ENCODE measurements around the gene RGS6.

The RGS6 gene

DNA sequence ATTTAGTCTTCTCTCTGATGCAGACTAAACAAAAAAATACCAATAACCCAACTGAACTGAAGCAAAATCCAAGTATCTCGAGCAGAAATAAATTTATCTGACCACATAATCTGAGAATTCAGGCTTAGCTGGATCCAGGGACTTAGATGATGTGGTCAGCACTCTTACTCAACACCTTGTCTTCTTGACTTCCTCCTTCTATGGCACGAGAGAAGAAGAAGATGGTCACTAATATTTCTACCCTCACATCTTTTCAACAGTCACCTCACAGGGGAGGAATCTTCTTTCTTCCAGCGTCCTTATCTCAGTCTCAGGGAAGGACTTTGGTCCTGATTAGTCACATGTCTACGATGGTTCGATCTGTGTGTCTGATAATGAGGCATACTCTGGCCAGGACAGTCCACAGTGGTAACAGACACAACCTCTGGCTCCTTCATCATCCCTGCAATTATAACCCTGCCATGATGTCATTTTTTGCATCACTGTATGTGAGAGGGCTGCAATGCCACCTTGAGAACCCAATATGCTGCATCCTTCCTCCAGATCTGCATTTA is 15.8 kb downstream of the RGS6 start:
- DNase-seq, result no peak

DNA sequence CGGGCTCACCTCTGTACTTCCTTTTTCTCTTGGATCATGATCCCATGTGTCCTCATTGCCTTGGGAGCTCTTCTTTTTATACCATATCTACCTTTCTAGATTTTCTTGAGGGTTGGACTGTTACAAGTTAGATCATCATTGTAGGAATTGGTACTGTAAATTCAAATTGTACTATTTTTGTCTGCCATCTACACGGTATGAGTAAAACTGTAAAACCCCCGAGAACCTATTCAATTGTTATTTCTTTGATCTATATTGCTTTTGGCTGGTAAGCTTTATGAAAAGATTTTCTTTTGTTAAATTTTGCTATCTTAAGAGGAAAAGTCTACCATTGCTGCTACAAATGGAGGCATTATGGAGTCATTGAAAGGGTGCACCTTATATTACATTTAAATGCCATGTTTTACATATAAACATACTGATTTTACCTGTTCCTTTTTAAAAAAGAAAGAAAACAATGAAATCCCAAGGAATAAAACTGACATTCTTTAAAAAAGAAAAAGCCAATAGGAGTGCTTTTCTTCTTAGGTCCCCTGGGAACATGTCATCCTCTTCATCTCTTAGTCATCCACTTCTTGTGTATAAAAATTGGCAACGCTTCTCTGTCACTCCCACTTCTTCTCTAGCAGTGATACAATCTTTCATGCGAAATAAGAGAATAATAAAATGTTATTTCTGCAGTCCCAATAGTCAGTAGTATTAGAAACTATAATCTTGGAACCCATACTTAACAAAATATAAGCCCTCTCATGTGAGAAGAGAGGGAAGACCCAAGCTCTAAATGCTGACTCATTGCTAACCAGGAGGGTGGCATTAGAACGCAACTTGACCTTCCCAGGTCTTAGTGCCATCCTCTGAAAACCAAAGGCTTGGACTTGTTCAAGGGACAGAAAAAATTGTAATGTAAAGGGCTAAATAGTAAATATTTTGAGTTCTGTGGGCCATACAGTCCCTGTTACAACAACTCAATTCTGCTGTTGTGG is 20.4 kb downstream of the RGS6 start:
- DNase-seq, result no peak

DNA sequence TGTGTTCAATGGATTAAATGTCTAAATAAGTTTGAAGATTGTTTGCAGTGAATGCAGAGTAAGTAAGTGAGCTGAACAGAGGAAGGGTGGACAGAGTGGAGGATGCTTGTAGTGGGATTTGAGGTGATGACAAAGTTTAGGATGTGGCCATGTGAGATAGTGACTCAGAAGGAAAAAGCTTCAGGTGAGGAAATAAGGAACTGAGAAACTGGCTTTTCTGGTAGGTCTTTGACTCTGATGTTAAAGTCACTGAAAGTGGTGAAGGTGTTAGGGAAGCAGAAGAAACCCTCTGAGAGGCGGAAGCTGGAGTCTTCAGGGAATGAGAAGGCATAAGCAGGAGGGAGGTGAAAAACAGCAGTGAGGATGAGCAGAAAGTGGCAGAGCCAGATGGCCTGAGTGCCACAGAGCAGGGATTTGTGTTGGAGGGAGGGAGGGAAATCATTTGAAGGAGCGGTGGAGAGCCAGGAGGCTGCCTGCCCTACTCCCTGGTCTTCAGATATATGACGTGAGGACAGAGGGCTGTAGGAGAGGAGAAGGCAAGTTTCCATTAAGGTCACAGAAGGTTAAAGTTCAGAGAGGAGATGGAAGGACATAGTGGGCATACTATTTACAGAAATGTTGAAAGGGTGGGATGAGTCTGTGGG is 24.8 kb downstream of the RGS6 start:
- DNase-seq, result no peak

- peak in 1 of 3 donors; percentile 6 for DNase-seq
Observed at GRCh38 chr14:71959055-71959454, 26.8 kb downstream of the RGS6 start.

GRCh38 chr14:71960494-71961353 is 28.5 kb downstream of the RGS6 start:
- DNase-seq, result peak in 1 of 3 donors; percentile 12

DNA sequence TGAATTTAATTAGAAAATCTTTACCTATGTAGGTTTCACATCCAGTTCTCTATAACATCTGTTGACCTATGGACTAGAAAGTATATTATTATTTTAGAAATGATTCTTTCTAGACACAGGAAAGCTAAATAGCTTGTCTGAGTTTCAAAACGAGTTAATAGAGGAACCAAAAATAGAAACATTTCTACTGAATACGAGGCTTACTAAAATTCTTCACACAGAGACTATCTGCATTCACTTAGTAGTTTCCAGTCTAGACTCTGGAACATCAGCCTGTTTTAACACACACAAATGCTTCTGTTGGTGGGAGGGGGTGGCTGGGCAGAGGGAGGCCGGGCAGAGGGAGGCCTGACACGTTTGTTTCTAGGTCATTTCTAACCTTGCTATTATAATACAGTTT is 29.7 kb downstream of the RGS6 start:
- peak in 1 of 3 donors; percentile 16 for DNase-seq

- no peak for DNase-seq
Observed at GRCh38 chr14:71964716-71965115, 32.5 kb downstream of the RGS6 start.

DNA sequence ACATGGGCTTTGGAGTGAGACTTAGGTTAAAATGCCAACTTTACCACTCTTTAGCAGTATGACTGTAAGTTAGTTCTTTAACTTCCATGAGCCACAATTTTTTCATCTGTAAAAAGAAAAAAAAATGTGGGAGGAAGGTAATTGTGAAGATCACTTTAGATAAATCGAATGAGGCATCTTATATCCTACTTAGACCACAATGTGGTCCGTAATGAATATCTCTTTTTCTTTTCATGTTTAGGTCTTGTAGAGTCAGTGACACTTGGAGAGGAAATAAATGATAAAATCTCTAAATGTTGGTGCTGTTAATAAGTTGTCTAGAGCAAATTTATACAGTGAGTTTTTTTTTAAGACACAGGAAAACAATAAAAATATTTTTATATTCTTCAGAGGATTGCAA is 34.3 kb downstream of the RGS6 start:
- peak in 1 of 3 donors; percentile 15 for DNase-seq

GRCh38 chr14:71967704-71968103 is 35.5 kb downstream of the RGS6 start:
- DNase-seq, result peak in 2 of 3 donors; percentile 29 to 58

DNA sequence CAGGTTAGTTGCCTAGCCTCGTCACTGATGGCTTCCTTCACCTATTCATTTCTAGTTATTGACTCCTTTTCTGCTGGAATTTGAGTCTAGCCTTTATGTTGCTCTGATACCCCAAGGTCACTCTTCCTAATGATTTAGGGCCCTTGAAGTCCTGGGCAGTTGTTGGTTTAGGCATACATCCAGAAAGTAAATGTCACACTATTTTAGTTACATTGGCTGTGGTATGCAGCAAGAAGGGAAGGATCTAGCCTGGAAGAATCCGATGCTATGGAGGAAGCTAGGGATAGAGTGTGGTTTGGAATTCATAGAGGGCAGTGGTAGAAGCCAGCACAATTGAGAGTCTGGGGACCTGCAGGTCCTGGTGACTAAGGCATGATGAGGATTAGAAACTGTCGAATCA is 38.0 kb downstream of the RGS6 start:
- DNase-seq, result no peak

- no peak for DNase-seq
Observed at GRCh38 chr14:71985538-71986189, 53.4 kb downstream of the RGS6 start.

DNA sequence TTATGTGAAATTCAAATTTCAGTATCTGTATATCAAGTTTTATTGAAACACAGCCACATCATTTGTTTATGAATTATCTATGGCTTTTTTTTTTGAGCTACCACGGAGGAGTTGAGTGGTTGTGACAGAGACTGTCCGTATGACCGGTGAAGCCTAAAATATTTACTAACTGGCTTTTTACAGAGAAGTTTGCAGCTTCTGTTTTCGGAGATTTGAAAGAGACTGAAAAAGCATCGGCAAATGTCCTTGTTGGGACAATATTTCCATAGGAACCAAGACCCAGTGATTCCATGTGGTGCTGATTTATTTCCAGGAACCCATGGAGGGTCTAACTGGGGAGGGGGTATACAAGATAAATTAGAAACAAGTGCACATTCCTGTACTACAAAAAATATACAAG is 56.2 kb downstream of the RGS6 start:
- DNase-seq, result no peak

GRCh38 chr14:71988939-71989338 is 56.7 kb downstream of the RGS6 start:
- DNase-seq, result no peak

DNA sequence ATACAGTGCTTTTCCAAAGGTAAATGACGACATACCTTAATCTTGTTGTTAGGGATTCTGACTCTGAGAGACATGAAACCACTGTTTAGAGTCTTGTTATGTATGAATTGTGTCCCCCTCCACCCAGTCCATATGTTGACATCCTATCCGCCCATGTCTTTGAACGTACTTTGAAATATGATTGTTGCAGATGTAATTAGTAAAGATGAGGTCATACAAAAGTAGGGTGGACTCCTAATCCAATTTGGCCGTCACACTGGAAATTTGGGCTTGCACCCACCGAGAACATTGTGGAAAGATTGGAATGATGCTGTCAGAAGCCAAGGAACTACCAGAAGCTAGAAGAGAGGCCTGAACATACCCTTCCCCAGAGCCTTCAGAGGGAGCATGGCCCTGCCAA is 62.2 kb downstream of the RGS6 start:
- DNase-seq, result no peak

GRCh38 chr14:71995741-71996140 is 63.5 kb downstream of the RGS6 start:
- no peak for DNase-seq

DNA sequence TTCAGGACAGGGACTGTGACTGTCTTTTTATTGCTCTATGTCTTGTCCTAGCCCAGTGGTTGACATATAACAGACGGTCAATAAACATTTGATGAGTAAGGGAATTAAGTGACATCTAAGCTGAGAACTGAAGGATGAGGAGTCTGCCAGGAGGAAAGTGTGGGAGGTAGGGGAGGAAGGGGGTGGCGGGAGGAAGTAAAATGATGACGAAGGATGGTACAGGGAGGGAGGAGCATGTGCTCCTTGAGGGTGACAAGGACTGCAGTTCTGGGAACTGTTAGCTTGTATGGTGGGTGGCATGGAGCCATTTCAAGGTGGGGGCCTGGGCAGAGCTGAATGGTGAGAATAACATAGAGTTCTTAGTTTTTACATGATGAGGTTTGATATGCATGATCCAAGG is 64.4 kb downstream of the RGS6 start:
- peak; percentile 9 to 28 (median 14) for DNase-seq

GRCh38 chr14:72000907-72001306 is 68.7 kb downstream of the RGS6 start:
- DNase-seq, result no peak

- no peak for DNase-seq
Observed at GRCh38 chr14:72002731-72003130, 70.5 kb downstream of the RGS6 start.

DNA sequence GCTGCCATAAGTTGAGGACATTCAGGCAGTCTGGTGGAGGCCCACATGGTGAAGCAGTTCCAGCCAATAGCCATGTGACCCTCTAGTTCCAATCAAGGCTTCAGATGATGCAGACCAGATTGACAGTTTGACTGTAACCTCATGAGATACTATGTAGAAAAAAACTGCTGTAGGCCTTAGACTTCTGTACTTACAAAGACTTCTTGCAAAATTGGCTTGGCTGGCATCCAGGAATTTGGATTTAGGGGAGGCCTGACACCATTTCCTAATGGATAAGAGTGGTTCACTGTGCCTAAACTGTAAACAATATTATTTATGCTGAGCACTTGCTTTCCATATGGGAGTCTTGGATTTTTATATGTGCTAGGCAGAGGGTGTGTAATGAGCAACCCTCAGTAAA is 76.4 kb downstream of the RGS6 start:
- no peak for DNase-seq

GRCh38 chr14:72010474-72010873 is 78.2 kb downstream of the RGS6 start:
- no peak for DNase-seq

GRCh38 chr14:72013721-72014345 is 81.6 kb downstream of the RGS6 start:
- no peak for DNase-seq

GRCh38 chr14:72014486-72014885 is 82.3 kb downstream of the RGS6 start:
- DNase-seq, result no peak
